Cardiac fibroblast (primary cell): ENCODE measurements around the gene MS4A7.

ENCODE experiments used
- DNase-seq, 2 donors: peaks; one replicate each; pipeline versions ENCODE4 v3.0.0 to v3.0.0-alpha.2; 2010; ENCODE audit warnings: low read depth in 2 of 2
- H3K4me3 ChIP-seq, 2 donors: replicated peaks in 1 of 2; 1 replicate in 1 of 2; 2 replicates in 1 of 2; pipeline ENCODE4 v1.5.1; 2011; ENCODE audit warnings: low read depth in 2 of 2, low read length in 2 of 2, mild to moderate bottlenecking in 2 of 2, moderate library complexity in 1 of 2
- TF ChIP-seq, protein P1 (sequence below): IDR thresholded peaks from one replicate; pipeline ENCODE4 v1.5.1; 2011; ENCODE audit warnings: low read depth, mild to moderate bottlenecking, low read length, inconsistent platforms

MS4A7 gene

DNA sequence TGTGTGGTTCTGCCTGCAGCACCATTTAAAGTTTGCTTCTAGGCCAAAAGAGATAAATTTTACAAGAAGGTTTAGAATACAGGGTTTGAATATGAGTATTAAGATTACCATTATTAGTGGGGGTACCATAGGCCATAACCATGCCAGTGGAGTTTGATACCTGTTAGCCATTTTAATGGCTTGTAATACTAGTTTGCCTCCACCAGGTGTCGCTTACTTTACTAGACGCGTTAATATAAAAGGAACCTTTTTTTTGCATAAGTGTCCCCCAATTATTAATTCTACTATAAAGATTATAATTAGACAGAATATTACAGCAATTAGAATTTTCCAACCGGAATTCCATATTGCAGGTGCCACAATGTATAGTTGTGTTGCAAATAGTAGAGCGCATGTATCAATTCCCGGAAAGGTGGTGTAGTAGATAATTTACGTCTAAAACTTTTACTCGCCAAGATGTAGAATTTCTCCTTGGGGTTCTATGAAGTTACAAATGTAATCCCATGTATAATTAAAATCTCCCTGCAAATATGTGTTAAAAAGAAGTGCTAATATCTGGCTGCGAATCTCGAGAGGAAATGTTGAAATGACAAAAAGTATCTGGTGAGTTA lies 35.1 kb upstream of the MS4A7 start:
- TF ChIP-seq, protein P1, sequence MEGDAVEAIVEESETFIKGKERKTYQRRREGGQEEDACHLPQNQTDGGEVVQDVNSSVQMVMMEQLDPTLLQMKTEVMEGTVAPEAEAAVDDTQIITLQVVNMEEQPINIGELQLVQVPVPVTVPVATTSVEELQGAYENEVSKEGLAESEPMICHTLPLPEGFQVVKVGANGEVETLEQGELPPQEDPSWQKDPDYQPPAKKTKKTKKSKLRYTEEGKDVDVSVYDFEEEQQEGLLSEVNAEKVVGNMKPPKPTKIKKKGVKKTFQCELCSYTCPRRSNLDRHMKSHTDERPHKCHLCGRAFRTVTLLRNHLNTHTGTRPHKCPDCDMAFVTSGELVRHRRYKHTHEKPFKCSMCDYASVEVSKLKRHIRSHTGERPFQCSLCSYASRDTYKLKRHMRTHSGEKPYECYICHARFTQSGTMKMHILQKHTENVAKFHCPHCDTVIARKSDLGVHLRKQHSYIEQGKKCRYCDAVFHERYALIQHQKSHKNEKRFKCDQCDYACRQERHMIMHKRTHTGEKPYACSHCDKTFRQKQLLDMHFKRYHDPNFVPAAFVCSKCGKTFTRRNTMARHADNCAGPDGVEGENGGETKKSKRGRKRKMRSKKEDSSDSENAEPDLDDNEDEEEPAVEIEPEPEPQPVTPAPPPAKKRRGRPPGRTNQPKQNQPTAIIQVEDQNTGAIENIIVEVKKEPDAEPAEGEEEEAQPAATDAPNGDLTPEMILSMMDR, result peak; percentile 48
- peak in 1 of 2 donors; percentile 16 for DNase-seq
- H3K4me3 ChIP-seq, result no peak overlapping the region

DNA sequence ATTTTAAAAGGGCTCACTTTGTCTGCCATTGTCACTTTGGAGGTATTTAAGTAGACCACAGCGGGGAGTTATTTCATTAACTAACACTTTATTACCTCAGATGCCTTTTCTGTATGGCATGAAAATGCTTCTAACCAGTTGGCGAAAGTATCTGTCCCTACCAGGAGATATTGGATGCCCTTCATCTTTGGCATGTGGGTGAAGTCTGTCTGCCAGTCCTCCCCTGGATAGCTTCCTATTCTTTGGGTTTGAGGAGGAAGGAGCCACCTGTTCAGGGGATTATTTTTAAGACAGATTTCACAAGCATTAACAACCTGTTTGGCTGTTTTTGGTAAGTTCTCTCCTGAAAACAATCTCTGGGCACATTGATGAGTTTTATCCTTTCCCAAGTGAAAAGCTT lies 34.2 kb upstream of the MS4A7 start:
- H3K4me3 ChIP-seq, result no peak overlapping the region
- no peak for DNase-seq
- TF ChIP-seq, protein P1, result no peak

DNA sequence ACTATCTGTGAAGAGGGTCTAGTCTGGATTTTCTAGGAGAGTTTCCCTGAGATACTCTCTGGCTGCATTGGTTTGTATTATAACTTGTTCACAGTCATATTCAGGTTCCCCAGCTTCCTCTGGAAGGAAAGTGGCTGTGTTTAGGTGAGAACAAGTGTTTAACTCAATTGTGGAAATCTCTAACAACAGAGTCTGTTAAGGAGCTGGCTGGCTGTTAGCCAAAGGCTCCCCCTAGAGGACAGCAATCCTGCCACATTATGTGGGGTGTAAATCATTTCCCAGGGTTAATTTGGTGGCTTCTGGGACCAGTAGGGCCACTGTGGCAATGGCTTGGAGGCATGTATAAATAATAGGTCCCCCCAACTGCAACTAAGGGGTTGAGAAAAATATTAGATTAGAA lies 32.8 kb upstream of the MS4A7 start:
- DNase-seq, result peak in 1 of 2 donors; percentile 4
- no peak overlapping the region for H3K4me3 ChIP-seq
- TF ChIP-seq, protein P1, result no peak

DNA sequence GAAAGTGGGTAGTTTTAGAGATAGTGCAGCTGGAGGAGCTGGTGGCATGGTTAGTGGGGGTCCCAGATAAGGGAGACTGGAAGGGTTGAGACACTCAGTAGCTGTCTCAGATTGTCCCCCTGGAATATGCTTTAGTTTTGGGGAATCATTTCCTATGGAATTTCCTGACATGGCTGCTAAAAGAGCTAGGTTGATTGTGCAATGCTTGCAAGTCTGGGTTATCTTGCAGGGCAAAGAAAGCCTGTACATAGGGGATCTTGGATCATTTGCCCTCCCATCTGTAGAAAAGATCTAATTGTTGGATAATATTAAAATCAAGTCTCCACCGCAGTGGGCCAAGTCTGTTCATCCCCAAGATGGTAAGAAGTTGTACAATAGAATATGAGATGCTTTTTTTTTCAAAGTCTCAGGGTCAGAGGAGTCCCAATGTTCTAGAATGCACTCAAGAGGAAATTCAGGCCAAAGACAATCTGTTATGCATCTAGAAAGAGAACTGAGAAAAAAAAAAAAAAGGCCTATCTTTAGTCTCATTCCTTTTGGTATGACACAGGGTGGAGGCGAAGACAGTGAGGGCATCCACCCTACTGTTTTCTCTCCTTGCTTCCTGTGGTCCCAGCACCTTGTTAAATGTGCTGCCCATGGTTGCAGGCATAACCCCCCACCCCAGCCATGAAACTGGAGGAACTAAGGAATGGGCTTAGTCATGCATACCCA lies 31.1 kb upstream of the MS4A7 start:
- H3K4me3 ChIP-seq, result no peak overlapping the region
- no peak for DNase-seq
- TF ChIP-seq, protein P1, result no peak

DNA sequence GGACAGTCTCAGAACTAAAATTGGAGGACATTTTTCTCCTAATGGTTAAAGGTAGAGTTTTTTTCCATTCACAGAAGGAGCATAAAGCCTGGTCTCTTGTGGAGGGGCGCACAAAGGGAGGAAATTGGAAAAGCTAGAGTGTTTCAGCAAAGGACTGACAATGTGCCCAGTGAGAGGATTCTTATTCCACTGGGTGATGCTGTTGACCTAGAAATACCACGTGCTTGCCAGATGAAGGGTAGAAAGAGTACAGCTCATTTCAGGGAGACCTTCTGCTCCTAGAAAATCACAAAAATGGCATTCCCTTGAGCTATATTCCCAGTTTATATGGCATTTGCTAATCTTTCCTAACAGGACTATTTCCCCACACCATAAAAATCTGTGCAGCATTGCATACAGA lies 30.2 kb upstream of the MS4A7 start:
- TF ChIP-seq, protein P1, result no peak
- DNase-seq, result no peak
- H3K4me3 ChIP-seq, result no peak overlapping the region

DNA sequence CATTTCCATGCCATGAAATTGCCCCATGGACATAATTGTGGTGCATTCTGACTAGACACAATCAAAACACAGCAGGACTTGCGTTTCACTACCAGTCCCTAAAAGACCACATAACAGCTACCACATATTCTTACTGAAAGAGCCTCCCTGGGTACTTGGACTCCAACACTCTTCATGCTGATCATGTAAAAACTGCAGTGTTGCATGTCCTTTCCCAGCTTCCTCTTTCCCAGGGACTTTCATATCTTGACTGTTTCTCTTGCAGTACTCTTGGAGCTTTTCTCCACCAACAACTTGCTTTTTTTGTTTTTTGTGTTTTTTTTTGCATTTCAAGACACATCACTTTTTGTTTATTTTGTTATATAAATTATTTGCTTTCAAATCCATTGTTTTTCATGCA lies 28.3 kb upstream of the MS4A7 start:
- no peak for DNase-seq
- H3K4me3 ChIP-seq, result no peak overlapping the region
- TF ChIP-seq, protein P1, result no peak
